Kidney tubule cell (primary cell): ENCODE measurements around the gene NR2F1.
A peak's percentile ranks its signal among the peaks of the same experiment; 100 is the strongest.

ENCODE experiments used
- DNase-seq: peaks from one replicate; pipeline ENCODE4 v3.0.0-alpha.2; 2018; ENCODE audit warnings: low spot score

Gene NR2F1

DNA sequence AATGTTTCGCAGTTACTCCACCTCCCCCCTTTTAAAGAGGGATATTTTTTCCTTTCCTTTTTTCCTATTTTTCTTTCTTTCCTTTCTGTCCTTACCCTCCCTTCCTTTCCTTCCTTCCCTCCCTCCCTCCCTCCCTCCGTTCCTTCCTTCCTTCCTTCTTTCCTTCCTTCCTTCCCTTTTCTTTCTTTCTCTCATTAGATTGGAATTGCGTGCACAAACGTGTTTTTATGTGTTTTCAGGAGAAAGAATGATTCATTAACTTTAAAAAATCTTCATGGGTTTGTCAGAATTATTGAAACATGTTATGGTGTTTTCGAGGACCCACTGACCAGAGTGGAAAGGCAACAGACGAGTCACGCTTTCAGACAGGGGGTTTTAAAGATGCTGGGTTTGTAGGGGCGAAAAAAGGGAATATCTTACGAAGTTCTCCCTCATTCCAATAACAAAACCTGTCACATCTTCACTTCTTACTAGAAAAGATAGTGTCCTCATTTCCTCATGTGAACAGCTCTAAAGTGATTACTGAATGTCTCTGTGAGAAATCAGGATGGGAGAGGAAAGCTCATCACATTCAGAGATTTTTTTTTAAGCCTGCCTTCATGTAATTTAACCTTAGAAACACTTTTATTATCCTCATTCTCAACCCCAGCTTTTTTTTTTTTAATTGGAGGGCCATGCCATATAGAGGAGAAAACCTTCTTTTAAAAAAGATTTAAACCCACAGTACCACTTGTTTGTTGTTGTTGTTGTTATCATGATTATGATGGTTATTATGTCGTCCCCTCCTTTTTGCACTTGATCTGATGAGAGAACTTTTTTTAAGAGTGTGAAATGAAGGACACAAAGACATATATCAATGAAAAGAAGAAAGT, 21.9 kb downstream of the NR2F1 start:
- DNase-seq = no peak

DNA sequence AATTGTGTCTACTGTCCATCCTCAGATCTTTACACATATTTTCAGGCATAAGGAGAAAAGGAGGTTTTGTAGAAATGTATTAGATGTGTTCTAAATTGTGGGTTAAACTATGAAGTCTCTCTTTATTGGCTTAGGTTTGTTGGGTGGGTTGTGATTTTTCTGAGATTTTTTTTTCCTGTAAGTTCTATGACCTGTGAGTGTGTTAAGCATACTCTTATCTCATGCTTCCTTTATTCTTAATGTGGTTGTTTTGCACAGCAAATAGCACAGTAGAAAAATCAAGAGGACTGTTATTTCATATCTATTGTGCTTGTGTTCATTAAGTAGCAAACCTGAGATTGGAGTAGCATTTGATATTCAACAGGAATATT, 23.3 kb downstream of the NR2F1 start:
- DNase-seq = no peak

DNA sequence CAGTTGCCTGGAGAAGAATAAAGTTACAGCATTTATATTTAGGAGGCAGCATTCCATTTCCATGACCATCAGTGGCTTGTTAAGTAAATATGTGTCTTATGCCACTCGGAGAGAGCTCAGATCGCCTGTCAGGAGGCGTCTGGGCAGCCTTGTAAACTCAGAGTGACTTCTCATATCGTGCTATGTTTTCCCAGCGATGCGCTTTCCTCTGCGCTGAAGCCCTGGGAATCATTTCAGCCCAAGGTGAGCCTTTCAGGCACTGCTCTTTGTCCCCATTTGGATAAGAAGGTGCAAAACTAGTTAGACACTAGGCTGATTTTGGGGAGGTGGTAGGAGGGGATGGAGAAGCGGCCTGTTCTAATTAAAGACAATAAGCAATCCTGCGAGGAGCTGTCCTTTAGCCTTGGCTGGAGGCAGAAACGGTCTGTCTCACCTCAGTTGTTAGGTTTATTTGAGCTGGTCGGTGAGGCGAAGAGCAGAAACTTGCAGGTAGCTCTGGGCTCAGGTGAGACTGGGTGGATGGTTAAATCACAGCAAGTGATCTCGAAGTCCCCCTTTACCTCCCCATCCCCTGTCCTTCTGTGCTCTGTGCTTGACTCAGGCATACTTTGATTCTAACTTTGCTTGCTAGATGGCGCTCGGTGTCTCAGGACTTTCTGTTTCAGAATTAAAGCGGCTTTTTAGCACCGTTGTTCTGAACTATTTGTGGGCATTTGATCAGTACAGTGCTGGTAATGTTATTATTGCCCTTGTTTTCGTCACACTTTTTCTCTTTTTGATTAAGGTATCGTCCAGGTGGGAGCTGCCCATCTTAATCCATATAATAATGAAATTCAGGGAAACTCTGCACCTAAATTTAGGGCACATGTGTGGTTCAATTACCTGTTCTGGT, 24.6 kb downstream of the NR2F1 start:
- peak; percentile 61 for DNase-seq

DNA sequence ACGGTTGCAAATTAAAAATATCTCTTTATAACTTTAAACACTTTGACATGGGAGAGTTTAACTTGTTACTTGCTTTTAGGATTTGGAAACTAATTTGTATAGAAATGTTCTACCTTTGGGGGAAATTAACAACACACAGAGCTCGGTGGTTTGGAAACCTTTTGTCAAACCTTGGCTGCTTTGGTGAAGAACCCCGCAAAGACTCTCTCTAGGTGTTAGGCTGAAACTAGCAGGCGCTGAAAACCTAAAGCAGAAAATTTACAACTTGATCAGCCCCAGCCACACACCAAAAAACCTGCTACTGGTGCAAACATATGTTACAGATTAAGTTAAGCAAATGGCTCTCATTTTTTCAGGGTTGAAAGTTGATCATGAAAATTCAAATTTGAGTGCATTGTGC, 25.8 kb downstream of the NR2F1 start:
- no peak for DNase-seq

DNA sequence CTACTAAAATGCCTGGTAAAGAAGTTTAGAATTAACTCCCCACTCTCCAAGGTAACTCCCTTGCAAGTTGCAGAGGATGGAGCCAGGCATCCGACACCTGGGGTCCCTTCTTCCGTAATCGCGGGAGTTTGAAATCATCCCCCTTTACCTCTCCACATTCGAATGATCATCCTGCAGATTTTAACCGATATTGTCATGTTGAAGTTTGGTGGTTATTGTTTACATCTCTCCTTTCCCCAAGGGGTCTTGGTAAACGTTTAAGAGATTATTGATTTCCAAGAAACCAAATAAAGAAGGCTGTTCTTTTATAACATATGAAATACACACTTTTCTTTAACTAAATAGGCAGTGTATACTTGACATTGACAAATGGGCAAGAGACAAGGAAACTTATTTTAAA, 26.7 kb downstream of the NR2F1 start:
- no peak for DNase-seq

DNA sequence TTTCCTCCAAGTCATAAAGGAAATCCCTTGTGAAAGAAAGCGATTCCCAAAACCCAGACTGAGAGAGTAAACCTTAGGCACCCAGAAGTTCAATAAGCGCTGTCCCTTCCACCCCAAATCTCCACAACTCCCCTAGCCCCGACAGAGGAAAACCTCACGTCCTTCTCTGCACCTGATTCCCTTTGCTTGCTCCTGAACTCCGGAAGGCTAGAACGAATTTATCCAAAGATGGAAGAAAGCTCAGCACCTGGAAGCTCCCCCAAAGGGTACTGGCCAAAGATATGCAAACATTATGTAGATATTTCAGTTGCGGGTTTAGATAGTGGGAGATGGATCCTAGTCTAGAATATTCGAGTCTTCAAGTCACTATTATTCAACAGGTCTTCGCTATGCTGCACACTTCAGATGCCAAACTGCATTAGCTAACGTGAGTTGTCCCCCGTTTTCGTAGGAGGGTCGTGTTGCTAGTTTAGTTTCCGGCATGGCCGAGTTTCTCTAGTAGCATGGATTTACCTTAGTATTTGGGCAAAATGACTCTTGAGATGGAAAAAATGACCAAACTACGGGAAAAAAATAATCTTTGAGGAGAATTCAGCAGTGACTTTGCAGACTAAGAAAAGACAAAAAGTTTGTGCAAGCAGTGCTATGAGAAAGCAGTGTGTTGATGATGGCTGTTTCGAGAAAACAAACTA, 27.7 kb downstream of the NR2F1 start:
- no peak for DNase-seq

DNA sequence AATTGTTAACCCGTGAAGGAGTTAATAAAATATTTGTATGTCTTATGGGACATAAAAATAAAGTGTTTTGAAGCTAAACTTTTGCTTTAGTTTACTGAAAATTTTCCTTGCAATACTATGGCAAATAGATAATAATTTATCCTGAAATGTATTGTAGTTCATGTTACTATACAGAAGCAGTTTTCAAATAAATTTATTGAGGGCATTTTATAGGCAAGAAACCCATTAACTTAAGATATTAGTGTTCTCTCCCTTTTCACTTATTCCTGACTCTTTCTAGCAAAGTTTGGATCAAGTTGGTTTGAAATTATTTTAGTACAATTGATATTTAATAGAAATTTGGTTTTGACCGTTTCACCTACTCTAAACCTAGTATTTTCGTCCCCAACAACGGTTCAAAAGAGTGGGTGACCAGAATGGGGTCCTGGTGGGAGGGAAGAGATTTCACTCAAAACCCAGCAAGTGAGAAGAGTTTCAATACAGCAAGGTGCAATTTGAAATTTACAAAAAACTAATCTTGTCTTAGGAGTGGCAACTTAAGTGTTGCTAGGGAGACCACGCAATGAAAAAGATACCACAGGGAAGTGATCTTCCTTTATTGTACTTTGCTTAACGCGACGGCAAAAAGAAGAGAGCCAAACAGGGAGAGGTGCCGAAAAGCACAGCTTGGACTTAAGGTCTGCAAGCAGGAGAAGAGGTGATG, 28.4 kb downstream of the NR2F1 start:
- no peak for DNase-seq

DNA sequence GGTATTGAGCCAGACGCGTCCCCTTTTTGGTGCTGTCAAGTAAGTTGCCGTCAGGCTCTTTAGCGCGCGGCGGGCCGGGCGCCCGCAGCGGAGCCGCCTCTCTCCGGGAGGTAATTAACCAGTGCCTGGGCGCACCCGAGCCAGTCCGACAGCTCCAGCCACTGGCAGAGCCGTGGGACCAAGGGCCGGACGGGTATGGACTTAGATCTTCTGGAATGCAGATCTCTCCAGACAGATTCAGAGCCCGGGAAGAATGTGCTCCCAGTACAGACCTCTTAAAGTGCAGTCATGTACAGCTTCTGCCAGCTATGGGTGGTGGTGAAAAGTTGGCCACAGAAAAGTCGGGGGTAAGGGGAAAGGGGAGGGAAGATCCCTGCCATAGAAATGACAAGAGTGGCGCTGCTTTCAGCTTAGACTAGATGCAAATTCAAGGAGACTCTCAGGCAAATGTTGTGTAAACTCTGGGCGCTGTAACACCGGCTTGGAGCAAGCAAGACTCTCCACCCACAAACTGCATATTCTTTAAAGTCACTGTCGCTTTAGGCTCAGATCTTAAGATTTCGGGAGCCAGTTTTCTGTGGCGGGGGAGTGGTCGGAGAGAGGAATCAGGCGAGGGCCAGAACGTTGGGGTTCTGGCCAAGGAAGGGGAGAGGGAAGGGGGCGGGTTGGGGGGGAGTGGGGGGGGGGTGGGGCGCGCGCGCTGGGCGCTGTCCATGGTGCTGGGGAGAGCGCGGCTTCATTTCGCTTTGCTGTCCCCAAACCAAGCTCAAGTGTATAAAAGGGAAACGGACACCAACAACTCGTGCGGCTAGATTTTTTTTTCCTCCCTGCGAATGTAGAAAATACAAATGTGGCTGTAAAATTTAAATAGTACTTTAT, 29.2 kb downstream of the NR2F1 start:
- DNase-seq = peak; percentile 31

DNA sequence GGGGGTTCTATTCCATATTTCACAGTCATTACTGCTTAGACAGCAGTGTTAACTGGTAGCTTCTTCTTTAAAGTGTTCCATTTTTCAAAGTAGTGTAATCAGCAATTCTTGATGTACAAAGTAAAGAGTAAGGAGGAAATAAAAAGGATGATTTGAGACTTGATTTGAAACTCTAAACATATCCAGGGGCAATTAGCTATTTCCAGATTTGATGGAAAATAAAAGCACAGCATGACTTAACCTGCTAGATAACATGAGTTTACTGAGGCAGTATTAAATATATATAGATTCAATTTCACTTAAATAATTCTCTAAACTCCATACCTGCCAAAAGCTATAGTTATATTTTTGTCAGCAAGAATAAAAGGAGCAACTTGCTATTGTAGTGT, 29.8 kb downstream of the NR2F1 start:
- no peak for DNase-seq

DNA sequence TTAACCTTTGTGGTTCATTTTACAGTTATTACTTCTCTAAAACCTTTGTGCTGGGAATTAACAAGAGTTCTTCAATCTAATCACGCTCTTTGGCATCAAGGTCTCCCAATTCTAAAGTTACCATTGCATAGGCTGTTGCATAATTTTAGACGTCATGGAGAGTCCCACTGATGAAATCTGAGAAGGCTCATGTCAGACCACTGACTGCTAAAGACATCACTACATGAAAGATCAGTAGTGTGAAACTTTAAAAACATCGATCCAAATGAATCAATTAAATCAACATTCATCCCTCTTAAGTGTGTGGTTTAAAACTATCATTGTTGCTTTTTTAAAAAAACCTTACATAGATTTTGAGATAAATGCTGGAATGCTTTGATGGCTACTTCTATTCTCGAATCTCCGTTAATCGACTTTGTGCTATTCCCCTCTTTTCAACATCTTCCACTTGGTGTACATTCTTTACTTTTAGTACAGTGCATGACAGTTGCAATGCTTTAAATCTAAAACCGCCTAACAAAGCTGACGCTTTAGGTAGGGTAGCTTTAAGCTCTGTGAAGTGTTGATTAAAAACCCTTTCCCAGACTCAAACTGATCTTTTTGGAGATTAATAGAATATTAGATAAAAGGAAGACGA, 33.6 kb downstream of the NR2F1 start:
- DNase-seq = no peak

DNA sequence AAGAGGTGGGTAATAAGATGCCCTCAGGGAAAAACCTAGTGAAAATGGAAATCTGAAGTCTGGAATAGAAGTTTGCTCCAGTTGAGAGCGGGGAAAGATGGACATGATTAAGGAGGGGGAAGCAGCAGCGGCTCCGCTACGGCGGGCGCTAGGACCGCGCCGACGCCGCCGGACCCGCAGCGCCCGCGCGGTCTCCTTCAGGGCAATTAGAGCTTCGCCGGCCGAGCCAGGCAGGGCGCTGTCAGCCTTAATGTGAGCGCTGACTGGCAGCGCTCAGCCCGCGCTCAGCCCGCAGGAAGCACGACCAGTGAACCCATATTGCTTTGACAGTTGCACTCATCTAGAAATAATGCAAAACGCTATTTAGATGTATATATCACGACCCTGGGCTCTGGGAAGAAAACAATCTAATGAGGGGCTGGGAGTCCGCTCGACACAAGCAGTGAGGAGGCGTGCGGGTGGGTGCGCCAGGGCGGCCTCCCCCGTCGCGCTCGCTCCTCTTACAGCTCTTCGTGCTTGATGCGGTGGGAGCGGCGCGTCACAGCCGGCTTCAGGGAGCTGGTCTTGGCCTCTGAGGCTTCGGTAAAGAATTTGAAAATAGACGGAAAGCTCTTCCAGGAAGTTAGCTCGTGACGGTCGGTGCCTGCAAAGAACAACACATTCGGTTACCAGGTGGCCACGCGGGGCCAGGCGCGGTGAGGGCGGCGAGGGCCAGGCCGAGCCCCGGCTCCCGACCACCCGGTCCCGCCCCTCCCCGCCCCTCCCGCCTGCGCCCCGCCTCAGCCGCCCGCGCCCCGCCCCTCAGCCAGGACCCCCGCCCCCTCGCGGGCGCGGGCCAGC, 37.7 kb downstream of the NR2F1 start:
- peak; percentile 80 for DNase-seq

DNA sequence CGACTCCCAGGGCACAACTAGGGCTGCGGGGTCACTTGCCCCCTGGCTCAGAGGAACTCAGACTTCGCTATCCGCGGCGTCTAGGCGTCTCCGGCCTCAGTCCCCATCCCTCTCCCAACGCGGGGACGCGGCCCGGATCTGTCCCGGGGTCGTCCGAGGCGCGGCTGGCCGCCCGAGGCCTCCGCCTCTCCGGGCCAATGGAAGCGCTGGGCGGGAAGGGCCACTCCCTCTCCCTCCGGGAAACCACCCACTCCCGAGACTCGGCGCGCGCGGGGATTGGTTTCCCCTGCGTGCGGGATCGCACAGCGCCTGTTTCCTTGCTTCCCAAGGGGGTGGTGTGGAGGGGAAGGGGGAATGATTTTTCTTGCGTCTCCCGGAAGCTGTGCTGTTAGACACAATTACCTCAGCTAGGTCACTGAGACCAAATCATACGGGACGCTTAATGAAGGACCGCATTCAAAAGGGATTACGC, 38.3 kb downstream of the NR2F1 start:
- peak; percentile 82 for DNase-seq

DNA sequence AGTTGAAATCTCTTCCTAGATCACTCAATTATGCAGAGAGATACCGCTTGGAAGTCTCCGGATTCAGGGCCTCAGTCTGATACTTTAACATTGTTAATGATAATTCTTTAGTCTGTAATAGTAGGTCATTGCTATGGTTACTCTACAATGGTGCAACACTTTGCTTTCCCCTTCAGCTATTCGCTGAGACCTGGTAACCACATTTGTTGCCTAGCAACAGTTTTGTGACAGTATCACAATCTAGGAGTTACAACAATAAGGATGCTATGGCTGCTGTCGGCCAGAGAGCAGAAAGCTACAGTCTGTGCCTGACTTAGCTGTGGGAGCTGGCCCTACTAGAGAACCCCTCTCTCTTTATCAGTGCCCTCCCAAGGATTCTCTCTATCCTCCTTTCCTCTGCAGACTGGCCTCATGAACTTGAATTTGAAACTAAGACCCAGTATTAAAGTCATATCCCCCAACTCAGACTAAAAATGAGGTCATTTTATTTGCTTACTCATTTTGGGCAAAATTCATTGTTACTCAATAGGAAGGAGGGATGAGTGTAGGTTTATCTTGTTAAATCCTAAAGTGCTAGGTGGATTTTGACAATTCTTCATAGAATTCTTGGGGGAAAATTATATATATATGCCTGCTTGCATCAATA, 39.3 kb downstream of the NR2F1 start:
- DNase-seq = peak; percentile 77

DNA sequence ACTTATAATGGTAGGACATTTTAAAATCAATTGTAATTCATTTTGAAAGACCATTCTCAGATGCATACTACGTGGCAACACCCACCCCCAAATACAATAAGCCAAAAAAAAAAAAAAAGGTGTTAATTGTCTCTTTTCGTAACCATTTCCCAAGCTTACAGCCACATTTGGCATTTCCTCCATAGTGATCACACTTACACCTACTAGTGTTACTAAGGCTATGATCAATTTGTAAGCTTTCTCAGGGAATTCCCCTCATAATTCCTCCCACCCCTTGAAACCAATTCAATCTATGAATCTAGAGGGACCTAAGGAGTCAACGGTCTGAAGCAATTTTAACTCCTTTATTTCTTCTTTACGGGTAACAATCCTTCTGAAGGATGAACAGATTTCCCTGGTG, 40.1 kb downstream of the NR2F1 start:
- DNase-seq = no peak

DNA sequence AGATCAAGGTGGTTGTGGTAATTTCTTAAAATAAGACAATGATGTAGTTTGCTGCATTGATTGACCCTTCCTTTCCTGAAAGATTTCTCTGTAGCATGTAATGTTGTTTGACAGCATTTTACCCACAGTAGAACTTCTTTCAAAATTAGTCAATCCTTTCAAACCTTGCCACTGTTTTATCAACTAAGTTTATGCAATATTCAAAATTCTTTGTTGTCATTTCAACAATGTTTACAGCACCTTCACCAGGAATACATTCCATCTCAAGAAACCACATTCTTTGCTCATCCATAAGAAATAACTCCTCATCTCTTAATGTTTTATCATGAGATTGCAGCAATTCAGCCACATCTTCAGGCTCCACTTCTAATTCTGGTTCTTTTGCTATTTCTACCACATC, 43.8 kb downstream of the NR2F1 start:
- DNase-seq = no peak

DNA sequence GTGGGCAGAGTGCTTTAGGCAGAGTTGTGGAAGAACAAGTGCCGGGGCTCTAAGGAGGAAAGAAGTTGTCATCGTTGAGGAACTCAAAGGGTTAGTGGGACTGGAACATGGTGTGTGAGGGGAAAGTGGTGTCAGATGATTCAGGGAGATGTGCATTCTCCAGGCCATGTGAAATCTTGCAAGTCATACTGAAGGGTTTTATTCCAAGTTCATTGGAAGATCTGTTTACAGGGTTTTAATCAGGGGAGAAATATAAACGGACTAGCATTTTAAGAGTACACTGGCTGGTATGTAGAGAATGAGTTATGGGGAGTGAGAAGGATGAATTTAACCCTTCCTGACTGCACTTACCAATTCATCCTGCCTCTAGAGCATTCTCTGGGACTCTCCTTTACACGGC, 49.3 kb downstream of the NR2F1 start:
- DNase-seq = no peak

DNA sequence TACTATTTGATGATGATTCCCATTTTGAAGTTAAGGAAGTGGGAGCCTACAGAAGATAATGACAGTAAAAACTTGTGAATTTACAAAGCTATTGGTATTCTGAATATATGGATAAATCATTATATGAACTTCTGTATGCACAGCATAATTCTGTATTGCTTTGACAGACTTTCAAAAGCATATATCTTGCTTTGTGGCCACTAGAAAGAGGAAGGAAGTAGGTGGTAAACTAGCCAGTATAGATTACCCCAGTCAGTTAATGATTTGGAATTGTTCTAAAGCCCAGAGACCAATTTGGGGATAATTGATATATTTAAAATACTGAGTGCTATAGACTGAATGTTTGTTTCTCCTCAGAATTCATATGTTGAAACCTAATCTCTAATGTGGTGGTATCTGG, 53.0 kb downstream of the NR2F1 start:
- DNase-seq = no peak

DNA sequence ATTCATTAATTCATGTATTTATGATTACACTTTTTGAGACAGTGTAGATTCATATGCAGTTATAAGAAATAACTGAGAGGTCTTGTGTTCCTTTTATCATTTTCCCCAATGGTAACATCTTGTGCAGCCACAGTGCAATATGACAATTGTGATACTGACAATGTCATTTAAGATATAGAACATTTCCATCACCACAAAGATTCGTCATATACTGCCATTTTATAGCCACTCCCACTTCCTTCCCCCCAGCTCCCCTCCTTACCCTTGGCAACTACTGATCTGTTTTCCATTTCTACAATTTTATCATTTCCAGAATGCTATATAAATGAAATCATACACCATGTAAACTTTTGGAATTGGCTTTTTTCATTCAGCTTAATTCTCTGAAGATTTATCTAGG, 53.8 kb downstream of the NR2F1 start:
- DNase-seq = no peak

DNA sequence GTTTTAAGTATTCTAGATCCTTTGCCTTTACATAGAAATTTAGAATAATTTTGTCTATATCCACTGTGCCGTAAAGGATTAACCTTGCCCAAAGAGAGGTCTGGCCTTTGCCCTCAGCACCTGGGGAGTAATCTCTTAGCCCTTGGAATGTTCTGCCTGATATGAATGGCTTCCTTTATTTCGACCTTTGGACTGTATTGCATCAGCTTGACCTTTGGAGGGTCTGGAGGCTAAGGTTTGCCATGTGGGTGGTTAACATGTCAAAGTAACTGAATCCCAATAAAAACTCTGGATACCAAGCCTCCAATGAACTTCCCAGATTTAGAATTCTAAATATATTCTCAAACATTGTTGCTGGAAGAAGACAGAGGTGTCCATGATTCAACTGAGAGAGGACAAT, 54.7 kb downstream of the NR2F1 start:
- DNase-seq = no peak
